ENCODE data around the gene DOCK6.

The DOCK6 gene

GRCh38 chr19:11290256-11290655 is 27.9 kb upstream of the DOCK6 start:
- no peak overlapping the region for H3K4me3 ChIP-seq (ENCODE audit: low read depth, low read length)
- no peak for TF ChIP-seq CTCF (IDR thresholded peaks at IDR 0.05; ENCODE audit: low read depth, low read length, missing control alignments)
- DNase-seq (ENCODE audit: low read depth), result no peak

GRCh38 chr19:11288349-11288748 is 26.0 kb upstream of the DOCK6 start:
- no peak for DNase-seq (ENCODE audit: low read depth)
- TF ChIP-seq CTCF (IDR thresholded peaks at IDR 0.05; ENCODE audit: low read depth, low read length, missing control alignments), result peak; percentile 50
- no peak overlapping the region for H3K4me3 ChIP-seq (ENCODE audit: low read depth, low read length)

- H3K4me3 ChIP-seq (ENCODE audit: low read depth, low read length), result no peak overlapping the region
- no peak for DNase-seq (ENCODE audit: low read depth)
- no peak for TF ChIP-seq CTCF (IDR thresholded peaks at IDR 0.05; ENCODE audit: low read depth, low read length, missing control alignments)
These were observed 24.1 kb upstream of the DOCK6 start for GRCh38 chr19:11286312-11286974.

- DNase-seq (ENCODE audit: low read depth), result no peak
- H3K4me3 ChIP-seq (ENCODE audit: low read depth, low read length), result no peak overlapping the region
- TF ChIP-seq CTCF (IDR thresholded peaks at IDR 0.05; ENCODE audit: low read depth, low read length, missing control alignments), result no peak
These were observed 22.2 kb upstream of the DOCK6 start for GRCh38 chr19:11284515-11284914.

GRCh38 chr19:11281356-11282049 is 19.2 kb upstream of the DOCK6 start:
- TF ChIP-seq CTCF (IDR thresholded peaks at IDR 0.05; ENCODE audit: low read depth, low read length, missing control alignments), result no peak
- H3K4me3 ChIP-seq (ENCODE audit: low read depth, low read length), result no peak overlapping the region
- DNase-seq (ENCODE audit: low read depth), result no peak

GRCh38 chr19:11279505-11280236 is 17.3 kb upstream of the DOCK6 start:
- TF ChIP-seq CTCF (IDR thresholded peaks at IDR 0.05; ENCODE audit: low read depth, low read length, missing control alignments), result no peak
- H3K4me3 ChIP-seq (ENCODE audit: low read depth, low read length), result no peak overlapping the region
- DNase-seq (ENCODE audit: low read depth), result peak; percentile 43

Data from GM12864 (cell line).